ENCODE results near the gene IL17RE.
"Not testable (repeated sequence)": the region's sequence is repeated elsewhere in the genome, so short reads cannot be mapped to it uniquely, and the experiment has no call there.

IL17RE gene

GRCh38 chr3:9937486-9938238, 35.0 kb downstream of the IL17RE start:
- no peak for DNase-seq

- DNase-seq: no peak
These were observed 36.3 kb downstream of the IL17RE start for GRCh38 chr3:9938966-9939365.

DNA sequence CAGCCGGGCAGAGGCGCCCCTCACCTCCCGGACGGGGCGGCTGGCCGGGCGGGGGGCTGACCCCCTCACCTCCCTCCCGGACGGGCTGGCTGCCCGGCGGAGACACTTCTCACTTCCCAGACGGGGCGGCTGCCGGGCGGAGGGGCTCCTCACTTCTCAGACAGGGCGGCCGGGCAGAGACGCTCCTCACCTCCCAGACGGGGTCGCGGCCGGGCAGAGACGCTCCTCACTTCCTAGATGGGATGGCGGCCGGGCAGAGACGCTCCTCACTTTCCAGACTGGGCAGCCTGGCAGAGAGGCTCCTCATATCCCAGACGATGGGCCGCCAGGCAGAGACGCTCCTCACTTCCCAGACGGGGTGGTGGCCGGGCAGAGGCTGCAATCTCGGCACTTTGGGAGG, 37.3 kb downstream of the IL17RE start:
- not testable (repeated sequence) for DNase-seq

GRCh38 chr3:9940746-9941145, 38.1 kb downstream of the IL17RE start:
- DNase-seq: no peak

DNA sequence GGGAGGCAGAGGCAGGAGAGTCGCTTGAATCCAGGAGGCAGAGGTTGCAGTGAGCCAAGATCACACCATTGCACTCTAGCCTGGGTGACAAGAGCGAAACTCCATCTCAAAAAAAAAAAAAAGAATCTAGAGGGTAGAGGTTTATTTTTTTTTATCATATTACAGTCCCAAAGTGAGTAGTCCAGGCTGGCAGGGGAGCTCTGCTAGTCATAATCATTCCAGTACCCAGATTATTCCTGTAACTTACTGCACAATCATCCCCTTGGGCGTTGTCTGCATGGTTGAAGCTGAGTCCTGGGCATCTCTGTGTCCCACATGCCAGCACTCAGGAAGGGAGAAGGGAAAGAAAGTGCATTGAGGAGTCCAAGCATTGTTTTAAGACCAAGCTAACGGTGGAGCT, 39.5 kb downstream of the IL17RE start:
- no peak for DNase-seq

DNA sequence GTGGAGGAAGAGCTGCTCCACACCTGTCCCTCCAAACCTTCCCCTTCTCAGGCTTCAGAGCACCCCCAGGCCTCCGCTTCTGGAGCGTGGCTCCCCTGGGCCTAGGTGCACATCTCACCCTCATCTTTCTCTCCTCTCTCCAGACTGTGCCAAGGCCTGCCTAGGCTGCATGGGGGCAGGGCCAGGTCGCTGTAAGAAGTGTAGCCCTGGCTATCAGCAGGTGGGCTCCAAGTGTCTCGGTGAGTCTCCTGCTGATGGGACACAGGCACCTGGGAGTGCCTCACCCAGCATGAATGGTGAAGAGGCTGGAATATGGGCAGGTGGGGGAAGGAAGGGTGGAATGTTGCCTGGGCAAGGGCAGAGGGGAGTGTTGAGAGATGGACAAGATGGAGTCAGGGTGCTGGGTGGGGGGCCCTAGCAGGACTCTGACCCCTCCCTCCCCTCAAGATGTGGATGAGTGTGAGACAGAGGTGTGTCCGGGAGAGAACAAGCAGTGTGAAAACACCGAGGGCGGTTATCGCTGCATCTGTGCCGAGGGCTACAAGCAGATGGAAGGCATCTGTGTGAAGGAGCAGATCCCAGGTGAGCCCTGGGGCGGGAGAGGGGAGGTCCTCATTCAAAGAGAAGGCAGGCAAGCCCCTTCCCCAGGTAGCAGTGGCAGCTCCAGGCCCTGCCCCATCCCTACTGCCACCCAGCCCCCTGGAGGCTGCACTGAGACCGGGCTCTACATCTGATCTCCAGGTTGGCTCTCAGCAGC, 40.5 kb downstream of the IL17RE start:
- no peak for DNase-seq

DNA sequence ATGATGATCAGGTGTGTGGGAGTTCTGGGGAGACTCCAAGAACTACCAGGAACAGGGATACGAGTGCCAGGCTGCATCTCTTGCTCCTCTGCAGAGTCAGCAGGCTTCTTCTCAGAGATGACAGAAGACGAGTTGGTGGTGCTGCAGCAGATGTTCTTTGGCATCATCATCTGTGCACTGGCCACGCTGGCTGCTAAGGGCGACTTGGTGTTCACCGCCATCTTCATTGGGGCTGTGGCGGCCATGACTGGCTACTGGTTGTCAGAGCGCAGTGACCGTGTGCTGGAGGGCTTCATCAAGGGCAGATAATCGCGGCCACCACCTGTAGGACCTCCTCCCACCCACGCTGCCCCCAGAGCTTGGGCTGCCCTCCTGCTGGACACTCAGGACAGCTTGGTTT, 41.6 kb downstream of the IL17RE start:
- no peak for DNase-seq

DNA sequence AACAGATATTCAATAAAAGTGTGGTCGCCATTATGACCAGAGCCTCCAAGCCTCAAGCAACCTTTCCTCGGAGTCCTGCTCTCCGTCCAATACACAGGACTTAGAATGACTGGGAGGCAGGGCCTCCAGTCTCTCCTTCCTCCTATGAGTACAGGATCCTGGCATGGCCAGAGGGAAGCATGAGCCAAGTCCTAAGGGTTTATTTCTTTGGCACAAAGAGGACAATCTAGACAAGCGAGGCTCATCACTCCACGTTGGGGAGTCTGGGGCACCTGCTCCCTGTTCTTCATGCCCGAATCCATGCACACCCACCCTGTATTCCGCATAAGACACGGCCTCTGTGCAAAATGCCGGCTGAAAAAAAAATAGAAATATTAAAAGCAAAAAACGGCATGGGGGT, 42.7 kb downstream of the IL17RE start:
- no peak for DNase-seq

DNA sequence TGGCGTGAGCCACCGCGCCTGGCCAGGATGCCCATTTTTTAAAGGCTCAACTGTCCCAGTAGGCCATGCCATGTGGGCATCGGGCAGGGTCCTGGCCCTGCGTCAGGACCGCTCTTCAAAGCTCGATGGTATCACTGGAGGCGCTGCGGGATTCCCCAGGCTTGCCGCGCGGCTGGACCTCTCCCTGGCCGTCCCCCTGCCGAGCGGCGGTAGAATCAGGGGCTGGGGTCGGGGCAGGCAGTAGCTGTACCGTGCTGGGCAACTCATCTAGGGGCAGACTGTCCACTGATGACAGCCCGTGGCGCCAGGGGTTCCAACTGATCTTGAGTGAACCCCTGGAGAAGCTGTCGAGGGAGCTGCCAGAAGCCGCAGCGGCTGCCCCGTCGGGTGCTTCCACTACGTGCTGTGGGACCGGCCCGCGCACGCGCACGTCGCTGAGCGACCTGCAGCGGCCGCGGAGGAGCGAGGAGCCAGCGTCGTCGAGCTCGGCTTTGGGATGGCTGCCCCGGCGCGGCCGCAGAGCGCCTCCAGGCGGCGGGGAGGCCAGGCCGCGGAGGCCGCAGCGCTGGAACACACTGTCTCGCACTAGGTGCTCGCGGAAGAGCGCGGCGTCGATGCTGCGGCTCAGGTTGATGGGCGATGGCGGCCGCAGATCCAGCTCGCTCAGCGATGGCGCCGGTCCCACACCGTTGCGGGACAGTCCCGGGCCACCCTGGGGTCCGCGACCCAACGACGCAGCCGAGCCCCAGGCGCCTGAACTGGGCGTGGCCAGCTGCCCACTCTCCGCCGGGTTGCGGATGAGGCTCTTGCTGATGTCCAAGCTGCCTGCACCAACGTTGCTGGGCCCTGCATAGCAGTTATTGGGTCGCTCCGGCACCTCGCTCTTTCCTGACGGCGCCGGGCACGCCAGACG, 43.7 kb downstream of the IL17RE start:
- DNase-seq: peak; percentile 89

DNA sequence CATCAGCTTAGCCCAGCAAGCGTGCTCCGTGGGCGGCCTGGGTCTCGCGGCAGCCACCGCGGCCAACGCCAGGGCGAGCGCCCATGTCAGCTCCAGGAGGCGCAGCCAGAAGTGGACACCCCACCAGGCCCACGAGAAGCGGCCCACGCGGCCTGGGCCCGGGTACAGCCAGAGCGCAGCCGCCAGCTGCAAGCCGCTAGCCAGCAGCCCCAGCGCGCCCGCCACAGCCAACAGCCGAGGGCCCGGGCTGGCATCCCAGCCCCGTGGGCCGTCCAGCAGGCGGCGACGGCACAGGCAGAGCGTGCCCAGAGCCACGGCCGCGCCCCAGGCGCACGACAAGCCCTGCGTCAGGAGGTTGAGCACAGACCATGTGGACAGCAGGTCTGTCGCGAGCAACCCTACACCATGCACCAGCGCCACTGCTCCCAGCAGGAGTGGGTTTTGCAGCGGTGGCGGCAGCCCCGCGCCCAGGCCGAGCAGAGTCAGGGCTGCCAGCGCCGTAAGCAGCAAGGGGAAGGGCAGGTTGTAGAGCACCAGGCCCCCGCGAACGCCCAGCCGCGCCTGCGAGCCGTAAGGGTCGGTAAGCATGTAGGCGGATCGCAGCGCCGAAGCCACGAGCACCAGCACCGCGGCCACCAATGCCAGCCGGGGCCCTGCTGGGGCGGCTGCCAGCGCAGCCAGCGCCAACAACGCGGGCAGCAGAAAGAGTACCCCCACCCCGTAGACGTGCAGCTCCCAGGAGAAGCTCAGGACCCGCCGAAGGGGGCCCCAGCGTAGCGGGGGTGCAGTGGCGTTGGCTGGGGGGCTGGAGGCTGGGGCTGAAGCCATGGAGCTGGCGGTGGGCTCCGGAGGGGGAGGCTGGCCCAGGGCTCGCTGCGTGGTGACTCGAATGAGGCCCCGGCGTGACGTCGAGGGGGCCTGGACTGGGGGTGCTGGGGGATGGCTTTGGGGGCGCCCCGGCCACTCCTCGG, 44.7 kb downstream of the IL17RE start:
- DNase-seq: peak; percentile 69

DNA sequence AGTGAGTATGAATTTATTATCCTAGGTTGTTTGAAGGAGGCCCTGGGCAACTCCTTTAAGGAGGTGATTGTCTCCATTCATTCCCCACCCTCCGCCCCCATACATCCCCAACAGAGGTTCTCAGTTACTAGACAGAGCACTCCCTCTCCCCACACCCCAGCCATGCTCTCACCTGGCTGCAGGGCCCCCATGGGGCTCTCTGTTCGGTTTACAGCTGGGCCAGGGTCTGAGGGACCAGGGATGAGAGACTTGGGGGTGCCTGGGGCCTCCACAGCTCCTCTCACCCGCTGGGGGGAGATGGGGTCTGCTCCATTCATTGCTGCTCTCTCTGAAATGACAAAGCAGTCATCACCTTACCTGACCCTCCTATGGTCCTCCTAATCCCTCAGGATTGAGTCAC, 45.9 kb downstream of the IL17RE start:
- DNase-seq: no peak

- no peak for DNase-seq
These were observed 46.5 kb downstream of the IL17RE start for GRCh38 chr3:9949115-9949514.

GRCh38 chr3:9949626-9950025, 47.0 kb downstream of the IL17RE start:
- DNase-seq: no peak

- DNase-seq: no peak
These were observed 48.5 kb downstream of the IL17RE start for GRCh38 chr3:9951126-9951525.

- no peak for DNase-seq
These were observed 48.9 kb downstream of the IL17RE start for GRCh38 chr3:9951598-9951961.

- DNase-seq: peak; percentile 34
These were observed 49.5 kb downstream of the IL17RE start, which contains the start of gene PRRT3 for GRCh38 chr3:9951962-9952805. TSS of gene PRRT3 (minus strand) at chr3:9952408. CDS start at chr3:9950115, 2,293 bp downstream.

DNA sequence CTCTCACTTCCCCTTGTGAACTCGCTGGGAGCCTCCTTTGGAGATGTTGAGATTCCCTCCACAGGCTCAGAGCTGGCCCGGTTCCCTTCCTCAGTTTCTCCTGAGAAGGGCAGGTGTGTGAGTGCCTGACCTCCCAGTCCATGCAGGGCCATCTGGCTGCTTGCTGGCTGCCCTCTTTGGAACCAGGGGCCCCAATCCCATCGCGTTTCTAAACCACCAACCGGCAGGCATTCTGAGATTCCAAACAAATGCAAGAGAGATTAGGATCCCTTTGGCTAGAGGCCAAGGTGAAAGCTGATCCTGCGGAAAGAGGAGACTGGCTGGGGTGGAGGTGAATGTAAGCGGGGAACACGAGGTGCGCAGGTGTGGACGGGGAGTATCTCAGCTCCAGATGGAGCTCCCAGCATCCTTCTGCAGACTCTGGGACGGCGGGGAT, 52.4 kb downstream of the IL17RE start:
- peak; percentile 38 for DNase-seq

GRCh38 chr3:9955611-9956352, 53.1 kb downstream of the IL17RE start:
- DNase-seq: no peak

DNA sequence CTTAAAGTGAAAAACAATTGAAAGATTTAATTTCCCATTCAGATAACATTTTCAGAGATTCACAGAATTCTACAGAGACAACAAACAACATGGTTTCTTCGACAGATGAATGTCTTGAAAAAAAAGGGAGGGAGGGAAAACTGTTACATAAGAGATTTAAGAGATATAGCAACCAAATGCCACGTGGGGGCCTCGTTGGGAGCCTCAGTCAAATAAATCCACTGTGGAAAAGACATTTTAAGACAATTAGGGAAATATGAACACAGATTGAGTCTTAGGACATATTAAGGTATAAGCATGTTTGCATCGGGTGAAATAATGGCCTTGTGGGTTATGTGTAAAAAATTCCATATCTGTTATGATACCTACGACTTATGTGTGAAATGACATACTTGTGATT, 54.6 kb downstream of the IL17RE start:
- no peak for DNase-seq

DNA sequence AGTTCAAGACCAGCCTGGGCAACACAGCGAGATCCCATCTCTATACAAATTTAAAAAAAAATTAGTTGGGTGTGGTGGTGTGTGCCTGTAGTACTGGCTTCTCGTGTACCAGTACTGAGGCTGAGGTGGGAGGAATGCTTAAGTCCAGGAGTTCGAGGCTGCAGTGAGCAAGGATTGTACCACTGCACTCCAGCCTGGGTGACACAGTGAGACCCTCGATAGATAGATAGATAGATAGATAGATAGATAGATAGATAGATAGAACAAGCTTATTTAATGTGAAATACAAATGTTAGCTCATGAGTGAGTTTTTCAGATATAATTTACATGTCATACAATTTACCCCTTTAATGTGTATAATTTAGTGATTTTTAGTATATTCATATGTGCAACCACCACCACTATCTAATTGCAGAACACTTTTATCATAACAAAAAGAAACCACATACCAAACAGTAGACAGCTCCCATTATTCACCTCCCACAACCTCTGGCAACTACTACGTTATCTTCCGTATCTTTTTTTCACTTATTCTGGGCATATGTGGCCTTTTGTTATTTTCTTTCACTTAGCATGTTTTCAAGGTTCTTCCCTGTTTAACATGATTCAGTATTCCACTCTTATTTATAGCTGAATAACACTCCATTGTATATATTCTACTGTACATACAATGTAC, 62.7 kb downstream of the IL17RE start:
- no peak for DNase-seq
